Inflammatory macrophage treated with lipopolysaccharide for 4 hours (primary cell): ENCODE data around the gene ESCO1.
"Not testable (repeated sequence)": the region's sequence is repeated elsewhere in the genome, so short reads cannot be mapped to it uniquely, and the experiment has no call there.

Experiments used
- DNase-seq: peaks from one replicate; pipeline ENCODE4 v3.0.0-alpha.2; 2020

The ESCO1 gene

GRCh38 chr18:21592361-21592760, 8.1 kb downstream of the ESCO1 start:
- DNase-seq = not testable (repeated sequence)

- DNase-seq = no peak
Measured at GRCh38 chr18:21584391-21584790, 16.1 kb downstream of the ESCO1 start.

GRCh38 chr18:21575656-21576055, 24.8 kb downstream of the ESCO1 start:
- DNase-seq = no peak

GRCh38 chr18:21571772-21572171, 28.7 kb downstream of the ESCO1 start:
- DNase-seq = no peak

GRCh38 chr18:21559195-21559594, 41.3 kb downstream of the ESCO1 start:
- no peak for DNase-seq

GRCh38 chr18:21557607-21558253, 42.8 kb downstream of the ESCO1 start:
- no peak for DNase-seq

GRCh38 chr18:21550510-21550970, 50.0 kb downstream of the ESCO1 start:
- DNase-seq = no peak

- DNase-seq = no peak
Measured at GRCh38 chr18:21548647-21549046, 51.9 kb downstream of the ESCO1 start.

- DNase-seq = no peak
Measured at GRCh38 chr18:21546423-21546822, 54.1 kb downstream of the ESCO1 start.

- no peak for DNase-seq
Measured at GRCh38 chr18:21538230-21538629, 62.3 kb downstream of the ESCO1 start.

GRCh38 chr18:21534327-21534726, 66.2 kb downstream of the ESCO1 start:
- no peak for DNase-seq

GRCh38 chr18:21526463-21526862, 74.0 kb downstream of the ESCO1 start:
- DNase-seq = no peak

GRCh38 chr18:21525916-21526315, 74.6 kb downstream of the ESCO1 start:
- DNase-seq = no peak

GRCh38 chr18:21522530-21522929, 78.0 kb downstream of the ESCO1 start:
- no peak for DNase-seq

GRCh38 chr18:21513741-21514140, 86.8 kb downstream of the ESCO1 start:
- DNase-seq = no peak

GRCh38 chr18:21513292-21513691, 87.2 kb downstream of the ESCO1 start:
- no peak for DNase-seq

GRCh38 chr18:21509062-21509461, 91.4 kb downstream of the ESCO1 start:
- DNase-seq = no peak

GRCh38 chr18:21507913-21508701, 92.4 kb downstream of the ESCO1 start:
- no peak for DNase-seq

- no peak for DNase-seq
Measured at GRCh38 chr18:21502661-21503060, 97.8 kb downstream of the ESCO1 start.

- no peak for DNase-seq
Measured at GRCh38 chr18:21499997-21500396, 100.5 kb downstream of the ESCO1 start.

- no peak for DNase-seq
Measured at GRCh38 chr18:21496277-21496835, 104.1 kb downstream of the ESCO1 start.

- DNase-seq = no peak
Measured at GRCh38 chr18:21490748-21491147, 109.8 kb downstream of the ESCO1 start.

- DNase-seq = no peak
Measured at GRCh38 chr18:21489919-21490495, 110.5 kb downstream of the ESCO1 start.
